Calu3 (cell line): ENCODE data around the gene SPSB3. TPM values are rescaled to one million over a fixed set of nuclear protein-coding genes. Genes with fewer than 3 reads are reported as not detected.

Experiments
- BruUV-seq: library from RNA; stranded (reverse); fragments of 400-500 nt; replicated peaks from 2 replicates; lab custom pipeline; 2021; lab: Mats Ljungman, UMichigan
- CTCF ChIA-PET: fragments of 300-600 bp; sonication (Branson Sonifier 250); formaldehyde crosslinking; loops from one replicate; lab custom pipeline; 2022; ENCODE audit warnings: antibody characterized with exemption; lab: Charles Lee
- DNase-seq: peaks from one replicate; pipeline ENCODE4 v3.0.0; 2022
- H3K27ac Mint-ChIP-seq: one replicate; pipeline ENCODE4 v1.8.0; 2022; ENCODE audit warnings: mixed read lengths; ENCODE audit not compliant: unreplicated experiment
- H3K27me3 Mint-ChIP-seq: one replicate; pipeline ENCODE4 v1.8.0; 2022; ENCODE audit warnings: mixed read lengths; ENCODE audit not compliant: unreplicated experiment
- H3K36me3 Mint-ChIP-seq: one replicate; pipeline ENCODE4 v1.8.0; 2022; ENCODE audit warnings: mild to moderate bottlenecking, moderate library complexity, mixed read lengths; ENCODE audit not compliant: insufficient read depth, unreplicated experiment
- H3K4me1 Mint-ChIP-seq: one replicate; pipeline ENCODE4 v1.8.0; 2022; ENCODE audit warnings: mild to moderate bottlenecking, low read depth, mixed read lengths; ENCODE audit not compliant: unreplicated experiment
- H3K4me3 Mint-ChIP-seq: one replicate; pipeline ENCODE4 v1.8.0; 2022; ENCODE audit warnings: mild to moderate bottlenecking, low read depth, moderate library complexity, mixed read lengths; ENCODE audit not compliant: unreplicated experiment
- H3K9me3 Mint-ChIP-seq: one replicate; pipeline ENCODE4 v1.8.0; 2022; ENCODE audit warnings: low read depth, mixed read lengths; ENCODE audit not compliant: unreplicated experiment
- CTCF ChIP-seq: fragments of 200-600 bp; IDR thresholded peaks from one replicate; pipeline ENCODE4 v1.8.0; 2022; ENCODE audit warnings: antibody characterized with exemption; ENCODE audit not compliant: unreplicated experiment
- intact Hi-C: fragments of 100-400 bp; cut with micrococcal nuclease; formaldehyde crosslinking; loops from one replicate; pipeline ENCODE4 v1.10.0; 2022; ENCODE audit not compliant: unreplicated experiment
- total RNA-seq: library from RNA; stranded (reverse); gene quantifications from 2 replicates; pipeline ENCODE4 v1.2.3, GENCODE V29; 2022

SPSB3 gene
- total RNA-seq, 1 experiment from 2014 or later = 44.3 TPM

GRCh38 chr16:1815461-1815860 is 33.1 kb upstream of the SPSB3 start:
- Mint-ChIP-seq H3K36me3 (peaks cover 34% of the 10 kb centered on the region), H3K27ac (no peak overlapping the region), H3K4me1 (no peaks in the 10 kb centered on the region), H3K9me3 (no peaks in the 10 kb centered on the region), H3K4me3 (no peak overlapping the region), H3K27me3 (no peaks in the 10 kb centered on the region)
- intact Hi-C loops = no loop called here
- no TSS peak for BruUV-seq
- DNase-seq = no peak
- CTCF ChIA-PET = interaction anchor here (0.6 kb wide), 1 partner anchor 50 kb away, joined by 4 read pairs; no protein-coding TSS in a partner anchor
- TF ChIP-seq CTCF = no peak

GRCh38 chr16:1812732-1813163 is 30.4 kb upstream of the SPSB3 start:
- H3K27ac Mint-ChIP-seq = no peak overlapping the region
- no peaks in the 10 kb centered on the region for H3K4me1 Mint-ChIP-seq
- no TSS peak for BruUV-seq
- no peak overlapping the region for H3K4me3 Mint-ChIP-seq
- H3K9me3 Mint-ChIP-seq = no peaks in the 10 kb centered on the region
- intact Hi-C loops = no loop called here
- peaks cover 41% of the 10 kb centered on the region for H3K36me3 Mint-ChIP-seq
- CTCF ChIA-PET = no interaction called here
- peak; percentile 56 for TF ChIP-seq CTCF
- peak; percentile 61 for DNase-seq
- H3K27me3 Mint-ChIP-seq = no peaks in the 10 kb centered on the region

GRCh38 chr16:1810536-1810935 is 28.2 kb upstream of the SPSB3 start:
- no TSS peak for BruUV-seq
- CTCF ChIA-PET = no interaction called here
- peaks cover 33% of the 10 kb centered on the region for H3K36me3 Mint-ChIP-seq
- no peak overlapping the region for H3K4me3 Mint-ChIP-seq
- no peaks in the 10 kb centered on the region for H3K27me3 Mint-ChIP-seq
- no peaks in the 10 kb centered on the region for H3K4me1 Mint-ChIP-seq
- intact Hi-C loops = no loop called here
- TF ChIP-seq CTCF = no peak
- DNase-seq = no peak
- no peaks in the 10 kb centered on the region for H3K9me3 Mint-ChIP-seq
- H3K27ac Mint-ChIP-seq = no peak overlapping the region

GRCh38 chr16:1810106-1810505 is 27.7 kb upstream of the SPSB3 start:
- Mint-ChIP-seq H3K36me3 (peaks cover 31% of the 10 kb centered on the region), H3K9me3 (no peaks in the 10 kb centered on the region), H3K4me1 (no peaks in the 10 kb centered on the region), H3K27ac (no peak overlapping the region), H3K4me3 (no peak overlapping the region), H3K27me3 (no peaks in the 10 kb centered on the region)
- no peak for DNase-seq
- intact Hi-C loops = no loop called here
- no TSS peak for BruUV-seq
- TF ChIP-seq CTCF = no peak
- CTCF ChIA-PET = no interaction called here
